Breast epithelium (tissue), 4 donors: ENCODE measurements around the gene TKTL1. TPM values are rescaled to one million over a fixed set of nuclear protein-coding genes. Genes with fewer than 3 reads are reported as not detected.

ENCODE experiments used
- DNase-seq, 2 donors: peaks; one replicate each; pipeline ENCODE4 v3.0.0-alpha.2; 2019; ENCODE audit warnings: low spot score in 2 of 2
- H3K27ac ChIP-seq, 2 donors: fragments of 200-600 bp; sonication (generic) in 1 of 2; one replicate each; pipeline ENCODE4 v1.5.1; 2016 to 2019; ENCODE audit warnings: mild to moderate bottlenecking in 1 of 2
- H3K27me3 ChIP-seq, 2 donors: fragments of 200-600 bp; sonication (generic) in 1 of 2; one replicate each; pipeline versions ENCODE4 v1.5.1 to v1.6.0; 2017 to 2019; ENCODE audit warnings: control low read depth in 1 of 2, mild to moderate bottlenecking in 1 of 2
- H3K36me3 ChIP-seq: fragments of 200-600 bp; one replicate; pipeline ENCODE4 v1.5.1; 2019
- H3K4me1 ChIP-seq, 2 donors: fragments of 200-600 bp; sonication (generic); one replicate each; pipeline ENCODE4 v1.5.1; 2016 to 2019; ENCODE audit warnings: control low read depth in 1 of 2
- H3K4me3 ChIP-seq, 3 donors: fragments of 200-600 bp; sonication (generic); 1 replicate in 2 of 3; 2 replicates in 1 of 3; pipeline ENCODE4 v1.5.1; 2016 to 2019; ENCODE audit warnings: mild to moderate bottlenecking in 3 of 3, moderate library complexity in 2 of 3
- H3K9me3 ChIP-seq, 2 donors: fragments of 200-600 bp; sonication (generic) in 1 of 2; one replicate each; pipeline ENCODE4 v1.5.1; 2016 to 2019; ENCODE audit warnings: control low read depth in 1 of 2
- CTCF ChIP-seq, 3 donors: fragments of 450-650 bp; IDR thresholded peaks; one replicate each; pipeline ENCODE4 v1.5.1; 2016 to 2017; ENCODE audit warnings: antibody characterized with exemption in 3 of 3, mild to moderate bottlenecking in 3 of 3, moderate library complexity in 3 of 3
- POLR2A ChIP-seq: fragments of 450-650 bp; IDR thresholded peaks from one replicate; pipeline ENCODE4 v1.6.1; 2016; ENCODE audit warnings: antibody characterized with exemption, mild to moderate bottlenecking, moderate library complexity
- POLR2AphosphoS5 ChIP-seq, 3 donors: sonication (generic); formaldehyde crosslinking; IDR thresholded peaks; one replicate each; pipeline ENCODE4 v1.6.1; 2017; ENCODE audit warnings: antibody characterized with exemption in 3 of 3
- intact Hi-C: fragments of 100-400 bp; cut with DNase I; formaldehyde crosslinking; loops from one replicate; pipeline ENCODE4 v1.15.1; 2023; ENCODE audit warnings: low total_unique reads
- total RNA-seq, 3 donors: library from RNA; depleted of rRNA; stranded (reverse); fragments of >200 nt; gene quantifications; one replicate each; pipeline ENCODE4 v1.1.0, GENCODE V29; 2016

The TKTL1 gene
- total RNA-seq, 3 donors from 2014 or later, result 0.16 TPM; not detected in 2

DNA sequence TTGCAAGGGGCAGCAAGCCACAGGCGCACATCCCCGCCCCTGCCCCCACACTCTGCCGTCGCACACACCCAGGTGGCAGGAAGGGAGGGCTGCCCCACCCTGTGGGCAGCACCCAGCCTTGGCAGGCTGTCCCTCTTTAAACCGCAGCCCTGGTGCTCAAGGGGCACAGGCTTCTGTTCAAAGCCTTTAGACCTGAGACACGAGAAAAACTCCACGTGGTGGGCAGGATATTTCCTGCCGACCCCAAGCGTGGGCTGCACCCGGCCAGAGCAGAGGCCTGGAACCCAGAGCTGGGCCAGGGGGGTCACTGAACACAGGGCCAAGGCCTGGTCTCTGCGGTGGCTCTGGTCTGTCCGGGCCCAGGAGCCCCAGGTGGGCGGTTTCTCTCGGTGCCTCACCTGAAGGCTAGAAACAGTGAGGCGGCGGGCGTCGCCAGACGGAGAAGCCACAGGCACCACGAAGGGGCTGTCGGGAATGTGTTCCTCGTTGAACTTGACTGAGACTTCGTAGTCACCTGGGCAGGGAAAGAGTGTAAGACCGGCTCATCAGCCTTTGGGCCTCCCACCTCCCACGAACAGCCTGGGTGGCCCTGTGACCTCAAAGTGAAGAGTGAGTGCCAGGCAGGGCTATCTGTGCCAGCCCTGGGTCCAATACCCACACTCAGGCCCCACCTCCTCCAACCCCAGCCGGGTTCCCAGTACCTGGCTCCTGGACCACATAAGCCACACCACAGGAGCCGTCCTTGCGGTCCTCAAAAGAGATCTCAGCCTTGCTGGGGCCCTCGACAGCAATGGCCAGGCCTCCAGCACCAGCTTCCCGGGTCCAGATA, 55.8 kb downstream of the TKTL1 start:
- no peak for TF ChIP-seq POLR2AphosphoS5 (IDR thresholded peaks at IDR 0.05)
- no peak for TF ChIP-seq POLR2A
- no peak for TF ChIP-seq CTCF (IDR thresholded peaks at IDR 0.05)
- peak overlapping the region in 1 of 2 donors; percentile 5 for H3K27ac ChIP-seq
- H3K9me3 ChIP-seq, result no peaks in the 10 kb centered on the region
- no peaks in the 10 kb centered on the region for H3K36me3 ChIP-seq
- no peaks in the 10 kb centered on the region for H3K4me1 ChIP-seq
- no peak for DNase-seq
- peaks cover 0 to 29% of the 10 kb centered on the region in 2 donors for H3K27me3 ChIP-seq
- H3K4me3 ChIP-seq, result no peak overlapping the region
- intact Hi-C loops, result no loop called here

DNA sequence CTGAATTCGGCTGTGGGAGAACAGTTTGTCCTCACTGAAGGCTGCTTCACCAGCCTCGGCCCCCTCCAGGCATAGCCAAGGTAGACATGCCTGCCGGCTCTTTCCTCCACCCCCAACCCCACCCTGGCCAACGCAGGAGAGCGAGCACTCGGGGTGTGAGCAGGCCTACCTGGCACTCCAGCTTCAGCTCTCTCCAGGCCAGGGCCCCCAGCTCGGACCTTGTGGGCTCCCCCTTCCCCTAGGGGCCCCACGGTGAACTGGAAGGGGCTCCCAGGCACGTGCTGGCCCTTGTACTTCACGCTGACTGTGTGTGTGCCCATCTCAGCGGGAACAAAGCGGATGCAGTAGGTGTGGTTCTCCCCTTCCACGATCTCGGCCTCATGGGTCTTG, 56.4 kb downstream of the TKTL1 start:
- no peaks in the 10 kb centered on the region for H3K36me3 ChIP-seq
- intact Hi-C loops, result no loop called here
- no peaks in the 10 kb centered on the region for H3K4me1 ChIP-seq
- DNase-seq, result no peak
- no peak for TF ChIP-seq POLR2AphosphoS5 (IDR thresholded peaks at IDR 0.05)
- TF ChIP-seq POLR2A, result no peak
- no peaks in the 10 kb centered on the region for H3K9me3 ChIP-seq
- no peak overlapping the region for H3K4me3 ChIP-seq
- H3K27ac ChIP-seq, result peak overlapping the region in 1 of 2 donors; percentile 5
- H3K27me3 ChIP-seq, result peaks cover 0 to 35% of the 10 kb centered on the region in 2 donors

DNA sequence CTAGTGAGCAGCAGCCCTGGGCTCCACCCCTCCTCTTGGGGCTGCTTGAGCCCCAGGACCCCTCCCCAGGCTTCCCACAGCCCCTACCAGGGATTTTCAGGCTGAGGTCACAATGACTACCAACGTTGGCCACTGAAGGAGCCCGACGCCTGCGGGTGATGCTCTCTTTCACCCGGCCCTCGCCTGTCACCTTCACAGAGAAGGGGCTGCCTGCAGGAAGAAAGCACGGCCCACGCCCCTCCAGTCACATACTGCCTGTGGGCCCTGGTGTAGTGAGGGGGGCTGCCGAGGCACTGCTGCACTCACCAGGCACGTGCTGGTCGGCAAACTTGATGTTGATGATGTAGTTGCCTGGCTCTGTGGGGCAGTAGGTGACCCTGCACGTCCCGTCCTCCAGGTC, 56.9 kb downstream of the TKTL1 start:
- peaks cover 0 to 33% of the 10 kb centered on the region in 2 donors for H3K27me3 ChIP-seq
- intact Hi-C loops, result no loop called here
- no peaks in the 10 kb centered on the region for H3K9me3 ChIP-seq
- no peak overlapping the region for H3K27ac ChIP-seq
- no peaks in the 10 kb centered on the region for H3K36me3 ChIP-seq
- H3K4me3 ChIP-seq, result no peak overlapping the region
- no peak for TF ChIP-seq CTCF (IDR thresholded peaks at IDR 0.05)
- no peak for TF ChIP-seq POLR2A
- no peak for TF ChIP-seq POLR2AphosphoS5 (IDR thresholded peaks at IDR 0.05)
- no peak for DNase-seq
- H3K4me1 ChIP-seq, result no peaks in the 10 kb centered on the region

- Histone ChIP-seq H3K36me3 (no peaks in the 10 kb centered on the region), H3K27ac (no peak overlapping the region), H3K4me1 (no peaks in the 10 kb centered on the region), H3K27me3 (peaks cover 0 to 31% of the 10 kb centered on the region in 2 donors), H3K9me3 (no peaks in the 10 kb centered on the region), H3K4me3 (no peak overlapping the region)
- no peak for TF ChIP-seq POLR2A
- TF ChIP-seq CTCF (IDR thresholded peaks at IDR 0.05), result no peak
- no peak for TF ChIP-seq POLR2AphosphoS5 (IDR thresholded peaks at IDR 0.05)
- intact Hi-C loops, result no loop called here
- no peak for DNase-seq
These were observed 57.7 kb downstream of the TKTL1 start for GRCh38 chrX:154353172-154353843.

- intact Hi-C loops, result no loop called here
- Histone ChIP-seq H3K9me3 (no peaks in the 10 kb centered on the region), H3K27ac (no peak overlapping the region), H3K4me3 (no peak overlapping the region), H3K27me3 (peaks cover 0 to 31% of the 10 kb centered on the region in 2 donors), H3K4me1 (no peaks in the 10 kb centered on the region), H3K36me3 (no peaks in the 10 kb centered on the region)
- DNase-seq, result no peak
- TF ChIP-seq POLR2A (no peak), CTCF (IDR thresholded peaks at IDR 0.05) (no peak), POLR2AphosphoS5 (IDR thresholded peaks at IDR 0.05) (no peak)
These were observed 58.4 kb downstream of the TKTL1 start for GRCh38 chrX:154354013-154354412.
